Astrocyte (in vitro differentiated cells and primary cell): ENCODE data around the gene DYNLT4. TPM values are rescaled to one million over a fixed set of nuclear protein-coding genes. Genes with fewer than 3 reads are reported as not detected.

Source experiments
- DNase-seq: peaks from one replicate; pipeline ENCODE4 v3.0.0-alpha.2; 2010; ENCODE audit warnings: low read depth
- FAIRE-seq: peaks from 2 replicates; lab custom pipeline; 2011; peaks lifted over from hg19 to GRCh38; lab: Jason Lieb, UNC
- H2AFZ ChIP-seq: 2 replicates; pipeline ENCODE4 v1.6.0; 2012; ENCODE audit warnings: low read depth, low read length, inconsistent platforms
- H3K27ac ChIP-seq: 2 replicates; pipeline ENCODE4 v1.5.1; 2011; ENCODE audit warnings: low read depth, low read length, inconsistent platforms
- H3K27me3 ChIP-seq: 2 replicates; pipeline ENCODE4 v1.6.0; 2011; ENCODE audit warnings: low read length, inconsistent platforms; ENCODE audit not compliant: insufficient read depth
- H3K36me3 ChIP-seq: 2 replicates; pipeline ENCODE4 v1.5.1; 2011; ENCODE audit warnings: low read length, inconsistent platforms; ENCODE audit not compliant: insufficient read depth
- H3K4me1 ChIP-seq: 2 replicates; pipeline ENCODE4 v1.5.1; 2011; ENCODE audit warnings: low read length, inconsistent platforms; ENCODE audit not compliant: insufficient read depth
- H3K4me2 ChIP-seq: 2 replicates; pipeline ENCODE4 v1.6.0; 2012; ENCODE audit warnings: low read length, inconsistent platforms
- H3K4me3 ChIP-seq: 2 replicates; pipeline ENCODE4 v1.5.1; 2011; ENCODE audit warnings: low read depth, mild to moderate bottlenecking, low read length, inconsistent platforms; ENCODE audit not compliant: insufficient read depth
- H3K79me2 ChIP-seq: 2 replicates; pipeline ENCODE4 v1.6.0; 2012; ENCODE audit warnings: mild to moderate bottlenecking, low read length, inconsistent platforms; ENCODE audit not compliant: insufficient read depth
- H3K9ac ChIP-seq: 2 replicates; pipeline ENCODE4 v1.6.0; 2012; ENCODE audit warnings: mild to moderate bottlenecking, low read length, inconsistent platforms
- H3K9me3 ChIP-seq: 2 replicates; pipeline ENCODE4 v1.5.1; 2012; ENCODE audit warnings: low read depth, mild to moderate bottlenecking, low read length, inconsistent platforms; ENCODE audit not compliant: insufficient read depth
- H4K20me1 ChIP-seq: 2 replicates; pipeline ENCODE4 v1.6.0; 2012; ENCODE audit warnings: low read length, inconsistent platforms; ENCODE audit not compliant: insufficient read depth
- H3K27ac Mint-ChIP-seq: one replicate; pipeline ENCODE4 v1.8.0; 2021; ENCODE audit warnings: mild to moderate bottlenecking, mixed read lengths; ENCODE audit not compliant: unreplicated experiment
- H3K27me3 Mint-ChIP-seq: one replicate; pipeline ENCODE4 v1.8.0; 2021; ENCODE audit warnings: low read depth, mixed read lengths; ENCODE audit not compliant: unreplicated experiment
- H3K36me3 Mint-ChIP-seq: one replicate; pipeline ENCODE4 v1.8.0; 2021; ENCODE audit warnings: low read depth, mixed read lengths; ENCODE audit not compliant: unreplicated experiment
- H3K4me1 Mint-ChIP-seq: one replicate; pipeline ENCODE4 v1.8.0; 2021; ENCODE audit warnings: low read depth, mixed read lengths; ENCODE audit not compliant: unreplicated experiment
- H3K4me3 Mint-ChIP-seq: one replicate; pipeline ENCODE4 v1.8.0; 2021; ENCODE audit warnings: mild to moderate bottlenecking, moderate library complexity, mixed read lengths; ENCODE audit not compliant: unreplicated experiment
- H3K9me3 Mint-ChIP-seq: one replicate; pipeline ENCODE4 v1.8.0; 2021; ENCODE audit warnings: mild to moderate bottlenecking, mixed read lengths; ENCODE audit not compliant: unreplicated experiment
- CTCF ChIP-seq: IDR thresholded peaks from 2 replicates; pipeline ENCODE4 v1.5.1; 2011; ENCODE audit warnings: low read depth, mild to moderate bottlenecking, inconsistent platforms, low read length, moderate library complexity; ENCODE audit not compliant: insufficient read depth
- EZH2 ChIP-seq: IDR thresholded peaks from 2 replicates; pipeline ENCODE4 v1.6.1; 2012; ENCODE audit warnings: mild to moderate bottlenecking, low read length, inconsistent platforms; ENCODE audit not compliant: insufficient read depth
- total RNA-seq: library from RNA; stranded (reverse); gene quantifications from 2 replicates; pipeline ENCODE4 v1.2.1, GENCODE V29; 2021

The DYNLT4 gene
- total RNA-seq, 1 donor from 2014 or later = 0.50 TPM

GRCh38 chr1:44803062-44803311, 4.2 kb downstream of the DYNLT4 start:
- H3K4me1 Mint-ChIP-seq = peaks cover 34% of the 10 kb centered on the region
- no peak for TF ChIP-seq CTCF
- no peak for TF ChIP-seq EZH2
- Histone ChIP-seq H3K27ac (no peak overlapping the region), H3K4me2 (peak overlapping the region; percentile 99), H3K4me1 (peaks cover 49% of the 10 kb centered on the region), H3K79me2 (peaks cover 57% of the 10 kb centered on the region), H3K9me3 (no peaks in the 10 kb centered on the region), H3K27me3 (no peaks in the 10 kb centered on the region), H4K20me1 (peaks cover 48% of the 10 kb centered on the region), H3K36me3 (peaks cover 40% of the 10 kb centered on the region), H2AFZ (no peak overlapping the region), H3K9ac (peak overlapping the region; percentile 90), H3K4me3 (peak overlapping the region; percentile 91)
- no peak for DNase-seq
- H3K36me3 Mint-ChIP-seq = peaks cover 26% of the 10 kb centered on the region
- peak overlapping the region; percentile 53 for H3K27ac Mint-ChIP-seq
- H3K9me3 Mint-ChIP-seq = no peaks in the 10 kb centered on the region
- H3K27me3 Mint-ChIP-seq = no peaks in the 10 kb centered on the region
- peak overlapping the region; percentile 90 for H3K4me3 Mint-ChIP-seq
- FAIRE-seq = no peak

DNA sequence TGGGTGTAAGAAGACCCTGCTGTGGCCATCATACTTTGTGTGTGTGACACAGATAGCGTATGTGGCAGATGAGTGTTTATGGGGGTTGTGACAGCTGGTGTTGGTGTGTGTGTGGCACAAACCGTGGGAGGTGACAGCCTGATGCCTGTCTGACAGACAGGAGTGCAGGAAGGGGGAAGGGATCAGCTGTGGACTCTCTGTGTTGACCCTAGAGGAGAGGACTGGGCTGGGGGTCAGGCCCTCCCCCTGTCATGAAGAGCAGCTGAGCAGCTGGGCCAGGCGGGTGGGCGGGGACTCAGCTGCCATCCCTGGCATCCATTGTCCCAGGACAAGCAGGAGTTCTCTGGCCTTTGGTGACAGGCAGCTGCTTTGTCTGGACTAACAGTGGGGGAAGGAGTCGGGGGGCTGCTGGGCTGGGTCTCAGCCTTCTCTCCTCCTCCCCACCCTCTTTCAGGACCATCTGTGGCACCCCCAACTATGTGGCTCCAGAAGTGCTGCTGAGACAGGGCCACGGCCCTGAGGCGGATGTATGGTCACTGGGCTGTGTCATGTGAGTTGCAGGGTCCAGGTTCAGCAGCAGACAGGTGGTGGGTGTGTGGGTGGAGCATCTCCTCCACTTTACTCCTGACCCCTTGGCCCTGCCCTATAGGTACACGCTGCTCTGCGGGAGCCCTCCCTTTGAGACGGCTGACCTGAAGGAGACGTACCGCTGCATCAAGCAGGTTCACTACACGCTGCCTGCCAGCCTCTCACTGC, 4.7 kb downstream of the DYNLT4 start:
- DNase-seq (no peak), FAIRE-seq (no peak)
- Histone ChIP-seq H3K36me3 (peaks cover 40% of the 10 kb centered on the region), H3K4me3 (peak overlapping the region; percentile 91), H3K27ac (no peak overlapping the region), H2AFZ (no peak overlapping the region), H3K27me3 (no peaks in the 10 kb centered on the region), H3K9ac (peak overlapping the region; percentile 90), H3K4me1 (peaks cover 44% of the 10 kb centered on the region), H3K79me2 (peaks cover 57% of the 10 kb centered on the region), H3K4me2 (peak overlapping the region; percentile 99), H4K20me1 (peaks cover 48% of the 10 kb centered on the region), H3K9me3 (no peaks in the 10 kb centered on the region)
- no peak for TF ChIP-seq CTCF
- TF ChIP-seq EZH2 = no peak
- Mint-ChIP-seq H3K36me3 (peaks cover 26% of the 10 kb centered on the region), H3K4me3 (peak overlapping the region; percentile 90), H3K9me3 (no peaks in the 10 kb centered on the region), H3K27ac (peak overlapping the region; percentile 53), H3K4me1 (peaks cover 29% of the 10 kb centered on the region), H3K27me3 (no peaks in the 10 kb centered on the region)
